Progenitor cell of endocrine pancreas (in vitro differentiated cells): ENCODE data around the gene NR5A2. TPM values are rescaled to one million over a fixed set of nuclear protein-coding genes. Genes with fewer than 3 reads are reported as not detected.

ENCODE experiments used
- DNase-seq: peaks from one replicate; pipeline ENCODE4 v3.0.0; 2021; ENCODE audit warnings: low spot score; ENCODE audit not compliant: unreplicated experiment
- H3K27ac Mint-ChIP-seq: 2 replicates; pipeline ENCODE4 v1.8.0; 2021; ENCODE audit warnings: mild to moderate bottlenecking, moderate library complexity, mixed read lengths
- H3K27me3 Mint-ChIP-seq: 2 replicates; pipeline ENCODE4 v1.8.0; 2021; ENCODE audit warnings: mixed read lengths
- H3K36me3 Mint-ChIP-seq: 2 replicates; pipeline ENCODE4 v1.8.0; 2022; ENCODE audit warnings: mixed read lengths; ENCODE audit not compliant: insufficient read depth
- H3K4me1 Mint-ChIP-seq: 2 replicates; pipeline ENCODE4 v1.8.0; 2021; ENCODE audit warnings: low read depth, mixed read lengths
- H3K4me3 Mint-ChIP-seq: 2 replicates; pipeline ENCODE4 v1.8.0; 2021; ENCODE audit warnings: low read depth, mild to moderate bottlenecking, moderate library complexity, mixed read lengths
- H3K9me3 Mint-ChIP-seq: 2 replicates; pipeline ENCODE4 v1.8.0; 2021; ENCODE audit warnings: low read depth, mixed read lengths
- total RNA-seq: library from RNA; stranded (reverse); gene quantifications from 2 replicates; pipeline ENCODE4 v1.2.1, GENCODE V29; 2021
- TF ChIP-seq, protein P1 (sequence below): fragments of 200-600 bp; sonication (generic); IDR thresholded peaks from one replicate; pipeline ENCODE4 v1.5.0; 2021; ENCODE audit warnings: antibody characterized with exemption, mild to moderate bottlenecking; ENCODE audit not compliant: unreplicated experiment

Gene NR5A2
- total RNA-seq, 1 donor from 2014 or later, result 23.2 TPM

DNA sequence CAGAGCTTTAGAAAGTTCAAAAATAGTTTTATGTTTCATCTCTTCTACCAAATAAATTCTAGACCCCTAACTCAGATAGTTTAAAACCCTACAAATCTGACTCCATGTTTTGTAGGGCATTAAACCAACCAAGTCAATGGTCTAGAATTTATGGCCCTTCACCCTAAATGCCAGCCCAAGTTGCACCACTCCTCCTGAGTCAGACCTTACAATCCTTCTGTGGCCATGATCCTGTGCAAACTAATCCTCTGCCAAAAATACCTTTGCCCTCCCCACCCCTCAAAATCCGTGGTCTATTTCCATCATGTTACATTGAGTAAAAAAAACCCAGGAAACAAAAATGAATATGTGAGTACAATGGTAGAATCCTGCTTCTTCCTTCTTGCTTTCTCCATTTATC, 179.3 kb downstream of the NR5A2 start:
- Mint-ChIP-seq H3K9me3 (peaks cover 3% of the 10 kb centered on the region), H3K4me1 (no peaks in the 10 kb centered on the region), H3K36me3 (no peaks in the 10 kb centered on the region), H3K27ac (no peak overlapping the region), H3K4me3 (no peak overlapping the region), H3K27me3 (peaks cover 4% of the 10 kb centered on the region)
- TF ChIP-seq, protein P1, sequence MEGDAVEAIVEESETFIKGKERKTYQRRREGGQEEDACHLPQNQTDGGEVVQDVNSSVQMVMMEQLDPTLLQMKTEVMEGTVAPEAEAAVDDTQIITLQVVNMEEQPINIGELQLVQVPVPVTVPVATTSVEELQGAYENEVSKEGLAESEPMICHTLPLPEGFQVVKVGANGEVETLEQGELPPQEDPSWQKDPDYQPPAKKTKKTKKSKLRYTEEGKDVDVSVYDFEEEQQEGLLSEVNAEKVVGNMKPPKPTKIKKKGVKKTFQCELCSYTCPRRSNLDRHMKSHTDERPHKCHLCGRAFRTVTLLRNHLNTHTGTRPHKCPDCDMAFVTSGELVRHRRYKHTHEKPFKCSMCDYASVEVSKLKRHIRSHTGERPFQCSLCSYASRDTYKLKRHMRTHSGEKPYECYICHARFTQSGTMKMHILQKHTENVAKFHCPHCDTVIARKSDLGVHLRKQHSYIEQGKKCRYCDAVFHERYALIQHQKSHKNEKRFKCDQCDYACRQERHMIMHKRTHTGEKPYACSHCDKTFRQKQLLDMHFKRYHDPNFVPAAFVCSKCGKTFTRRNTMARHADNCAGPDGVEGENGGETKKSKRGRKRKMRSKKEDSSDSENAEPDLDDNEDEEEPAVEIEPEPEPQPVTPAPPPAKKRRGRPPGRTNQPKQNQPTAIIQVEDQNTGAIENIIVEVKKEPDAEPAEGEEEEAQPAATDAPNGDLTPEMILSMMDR, result no peak
- DNase-seq, result no peak

DNA sequence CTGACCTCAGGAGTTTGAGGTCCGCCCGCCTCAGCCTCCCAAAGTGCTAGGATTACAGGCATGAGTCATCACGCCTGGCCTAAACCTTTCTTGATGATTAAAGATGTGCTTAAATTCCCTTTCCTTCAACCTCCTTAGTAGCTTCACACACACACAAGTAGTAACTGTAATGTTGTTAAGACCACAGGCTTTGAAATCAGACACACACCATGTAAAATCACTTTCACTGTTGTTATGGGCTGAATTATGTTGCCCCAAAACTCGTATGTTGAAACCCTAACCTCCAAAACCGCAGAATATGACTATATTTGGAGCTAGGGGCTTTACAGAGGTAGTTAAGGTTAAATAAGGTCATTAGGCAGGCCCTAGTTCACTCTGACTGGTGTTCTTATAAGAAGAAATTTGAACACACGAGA, 180.2 kb downstream of the NR5A2 start:
- Mint-ChIP-seq H3K9me3 (no peaks in the 10 kb centered on the region), H3K4me1 (no peaks in the 10 kb centered on the region), H3K27ac (no peak overlapping the region), H3K27me3 (no peaks in the 10 kb centered on the region), H3K36me3 (no peaks in the 10 kb centered on the region), H3K4me3 (no peak overlapping the region)
- DNase-seq, result no peak
- TF ChIP-seq, protein P1, result no peak

DNA sequence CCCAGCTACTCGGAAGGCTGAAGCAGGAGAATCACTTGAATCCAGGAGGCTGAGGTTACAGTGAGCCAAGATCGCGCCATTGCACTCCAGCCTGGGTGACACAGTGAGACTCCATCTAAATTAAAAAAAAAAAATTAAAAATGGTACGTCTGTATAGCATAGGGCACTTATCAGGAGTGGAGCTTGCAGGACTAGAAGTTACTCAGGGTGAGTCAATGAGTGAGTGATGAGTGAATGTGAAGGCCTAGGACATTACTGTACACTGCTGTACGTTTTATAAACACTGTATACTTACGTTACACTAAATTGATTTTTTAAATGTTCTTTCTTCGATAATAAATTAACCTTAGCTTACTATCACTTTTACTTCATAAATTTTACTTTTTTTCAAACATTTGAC, 183.6 kb downstream of the NR5A2 start:
- H3K4me1 Mint-ChIP-seq, result no peaks in the 10 kb centered on the region
- H3K4me3 Mint-ChIP-seq, result no peak overlapping the region
- no peak for DNase-seq
- H3K36me3 Mint-ChIP-seq, result no peaks in the 10 kb centered on the region
- H3K9me3 Mint-ChIP-seq, result peaks cover 8% of the 10 kb centered on the region
- TF ChIP-seq, protein P1, result no peak
- no peaks in the 10 kb centered on the region for H3K27me3 Mint-ChIP-seq
- H3K27ac Mint-ChIP-seq, result no peak overlapping the region

DNA sequence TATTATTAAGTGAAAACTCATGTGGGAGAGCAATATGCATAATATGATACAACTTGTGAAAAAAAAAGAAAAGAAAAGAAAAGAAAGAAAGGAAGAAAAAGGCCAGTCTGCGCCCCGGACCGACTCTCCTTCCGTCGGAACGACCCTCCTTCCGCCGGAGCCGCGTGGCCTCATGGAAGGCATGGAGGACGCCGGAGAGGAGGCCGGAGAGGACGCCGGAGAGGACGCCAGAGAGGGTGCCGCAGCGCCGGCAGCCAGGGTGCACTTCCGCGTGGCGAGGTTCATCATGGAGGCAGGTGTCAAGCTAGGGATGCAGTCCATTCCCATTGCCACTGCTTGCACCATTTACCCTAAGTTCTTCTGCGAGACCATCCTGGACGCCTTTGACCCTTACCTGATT, 185.9 kb downstream of the NR5A2 start:
- TF ChIP-seq, protein P1, result no peak
- no peak overlapping the region for H3K27ac Mint-ChIP-seq
- DNase-seq, result no peak
- no peaks in the 10 kb centered on the region for H3K27me3 Mint-ChIP-seq
- H3K4me1 Mint-ChIP-seq, result no peaks in the 10 kb centered on the region
- H3K4me3 Mint-ChIP-seq, result no peak overlapping the region
- H3K9me3 Mint-ChIP-seq, result peaks cover 8% of the 10 kb centered on the region
- no peaks in the 10 kb centered on the region for H3K36me3 Mint-ChIP-seq

DNA sequence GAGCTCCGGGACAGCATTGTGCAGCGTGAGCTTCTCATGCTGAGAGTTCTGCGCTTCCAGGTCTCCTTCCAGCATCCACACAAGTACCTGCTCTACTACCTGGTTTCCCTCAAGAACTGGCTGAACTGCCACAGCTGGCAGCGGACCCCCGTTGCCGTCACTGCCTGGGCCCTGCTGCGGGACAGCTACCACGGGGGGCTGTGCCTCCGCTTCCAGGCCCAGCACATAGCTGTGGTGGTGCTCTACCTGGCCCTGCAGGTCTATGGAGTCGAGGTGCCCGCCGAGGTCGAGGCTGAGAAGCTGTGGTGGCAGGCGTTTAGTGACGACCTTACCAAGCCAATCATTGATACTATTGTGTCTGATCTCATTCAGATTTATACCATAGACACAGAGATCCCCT, 186.4 kb downstream of the NR5A2 start:
- TF ChIP-seq, protein P1, result no peak
- H3K27ac Mint-ChIP-seq, result no peak overlapping the region
- H3K36me3 Mint-ChIP-seq, result no peaks in the 10 kb centered on the region
- H3K4me3 Mint-ChIP-seq, result no peak overlapping the region
- DNase-seq, result no peak
- H3K9me3 Mint-ChIP-seq, result peaks cover 8% of the 10 kb centered on the region
- no peaks in the 10 kb centered on the region for H3K4me1 Mint-ChIP-seq
- H3K27me3 Mint-ChIP-seq, result no peaks in the 10 kb centered on the region
